Measurements from ENCODE around the gene ARMC7.

DNA sequence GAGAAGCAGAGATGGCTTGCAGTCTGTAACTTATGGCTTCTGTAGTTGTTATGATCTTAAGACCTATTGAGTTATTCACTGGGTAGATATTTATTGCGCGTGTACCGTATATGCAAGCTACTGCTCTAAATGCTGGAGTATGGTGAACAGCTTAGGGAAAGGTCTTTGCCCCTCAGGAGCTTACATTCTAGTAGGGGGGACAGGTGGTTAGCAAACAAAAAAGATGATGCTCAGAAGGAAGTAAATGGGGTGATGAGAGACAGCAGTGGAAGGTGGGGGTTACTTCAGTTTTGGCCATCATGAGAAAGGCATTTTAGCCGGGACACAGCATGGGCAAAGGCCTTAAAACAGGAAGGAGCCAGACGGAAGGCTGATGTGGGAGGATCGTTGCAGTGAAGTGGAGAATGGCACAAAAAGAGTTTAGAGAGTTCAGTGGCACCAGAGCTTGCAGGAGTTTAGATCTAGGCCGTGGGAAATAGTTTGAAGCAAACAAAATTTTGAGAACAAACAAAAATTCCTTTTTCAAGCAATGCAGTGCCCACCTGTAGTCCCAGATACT lies 2.1 kb downstream of the ARMC7 start:
- TF ChIP-seq, protein P1, sequence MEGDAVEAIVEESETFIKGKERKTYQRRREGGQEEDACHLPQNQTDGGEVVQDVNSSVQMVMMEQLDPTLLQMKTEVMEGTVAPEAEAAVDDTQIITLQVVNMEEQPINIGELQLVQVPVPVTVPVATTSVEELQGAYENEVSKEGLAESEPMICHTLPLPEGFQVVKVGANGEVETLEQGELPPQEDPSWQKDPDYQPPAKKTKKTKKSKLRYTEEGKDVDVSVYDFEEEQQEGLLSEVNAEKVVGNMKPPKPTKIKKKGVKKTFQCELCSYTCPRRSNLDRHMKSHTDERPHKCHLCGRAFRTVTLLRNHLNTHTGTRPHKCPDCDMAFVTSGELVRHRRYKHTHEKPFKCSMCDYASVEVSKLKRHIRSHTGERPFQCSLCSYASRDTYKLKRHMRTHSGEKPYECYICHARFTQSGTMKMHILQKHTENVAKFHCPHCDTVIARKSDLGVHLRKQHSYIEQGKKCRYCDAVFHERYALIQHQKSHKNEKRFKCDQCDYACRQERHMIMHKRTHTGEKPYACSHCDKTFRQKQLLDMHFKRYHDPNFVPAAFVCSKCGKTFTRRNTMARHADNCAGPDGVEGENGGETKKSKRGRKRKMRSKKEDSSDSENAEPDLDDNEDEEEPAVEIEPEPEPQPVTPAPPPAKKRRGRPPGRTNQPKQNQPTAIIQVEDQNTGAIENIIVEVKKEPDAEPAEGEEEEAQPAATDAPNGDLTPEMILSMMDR (optimal IDR thresholded peaks at IDR 0.05 in 1 of 3, IDR thresholded peaks at IDR 0.05 in 1 of 3, conservative IDR thresholded peaks at IDR 0.05 in 1 of 3; ENCODE audit: extremely low read depth in 1 of 3, insufficient read depth in 2 of 3, low read length in 3 of 3): no peak
- TF ChIP-seq EZH2 (IDR thresholded peaks at IDR 0.05; ENCODE audit: low read length): no peak
